Effector CD8-positive, alpha-beta T cell (primary cell): Measurements from ENCODE around the gene GTPBP4.

Experiments used
- DNase-seq: peaks from one replicate; lab custom pipeline; 2025; lab: John Stamatoyannopoulos, UW
- total RNA-seq, 4 experiments: gene quantifications; one replicate each; lab custom pipeline; 2026; lab: John Stamatoyannopoulos, UW

GTPBP4 gene
- 81.4 to 215 (median 85.9) reads per million in 4 experiments for total RNA-seq

GRCh38 chr10:987870-988666, at the start of gene GTPBP4:
GTPBP4 (plus strand) TSS chr10:988434; CDS start chr10:988480, 46 bp downstream.
- DNase-seq, result peak; percentile 92

- peak; percentile 18 for DNase-seq
Observed at GRCh38 chr10:938941-939678, 49.1 kb upstream of the GTPBP4 start.

- no peak for DNase-seq
Observed at GRCh38 chr10:943334-944033, 44.8 kb upstream of the GTPBP4 start.

- DNase-seq, result no peak
Observed at GRCh38 chr10:944034-944831, 44.0 kb upstream of the GTPBP4 start.

- DNase-seq, result no peak
Observed at GRCh38 chr10:945778-946177, 42.5 kb upstream of the GTPBP4 start.

GRCh38 chr10:947051-947450, 41.2 kb upstream of the GTPBP4 start:
- DNase-seq, result no peak

GRCh38 chr10:947881-948280, 40.4 kb upstream of the GTPBP4 start:
- DNase-seq, result no peak

- DNase-seq, result no peak
Observed at GRCh38 chr10:948347-948746, 39.9 kb upstream of the GTPBP4 start.

GRCh38 chr10:949446-949845, 38.8 kb upstream of the GTPBP4 start:
- no peak for DNase-seq

- DNase-seq, result no peak
Observed at GRCh38 chr10:953836-954235, 34.4 kb upstream of the GTPBP4 start.

- no peak for DNase-seq
Observed at GRCh38 chr10:954396-954795, 33.8 kb upstream of the GTPBP4 start.

GRCh38 chr10:955127-955819, 33.0 kb upstream of the GTPBP4 start:
- no peak for DNase-seq

- DNase-seq, result no peak
Observed at GRCh38 chr10:955820-956217, 32.4 kb upstream of the GTPBP4 start.

GRCh38 chr10:958106-958505, 30.1 kb upstream of the GTPBP4 start:
- no peak for DNase-seq

GRCh38 chr10:958856-959255, 29.4 kb upstream of the GTPBP4 start:
- no peak for DNase-seq

- DNase-seq, result no peak
Observed at GRCh38 chr10:962342-962741, 25.9 kb upstream of the GTPBP4 start.

GRCh38 chr10:963186-963585, 25.0 kb upstream of the GTPBP4 start:
- no peak for DNase-seq

GRCh38 chr10:963655-964054, 24.6 kb upstream of the GTPBP4 start:
- no peak for DNase-seq

GRCh38 chr10:964321-964987, 23.8 kb upstream of the GTPBP4 start:
- no peak for DNase-seq

GRCh38 chr10:964988-965417, 23.2 kb upstream of the GTPBP4 start:
- no peak for DNase-seq
